ENCODE data around the gene OBSCN.

GRCh38 chr1:228397966-228398365 lies 190.1 kb downstream of the OBSCN start:
- TF ChIP-seq CTCF (conservative IDR thresholded peaks at IDR 0.05; ENCODE audit: low read depth, low read length) (no peak), EZH2 (IDR thresholded peaks at IDR 0.05; ENCODE audit: low read length, unreplicated experiment) (no peak), EZH2phosphoT487 (IDR thresholded peaks at IDR 0.05; ENCODE audit: borderline replicate concordance, low read length) (no peak)

Measured in PC-3 (cell line).